Loucy (cell line): ENCODE results near the gene PLEKHG5.
"Not testable (repeated sequence)": the region's sequence is repeated elsewhere in the genome, so short reads cannot be mapped to it uniquely, and the experiment has no call there.

ENCODE experiments used
- H2AFZ ChIP-seq: fragments of 200-600 bp; sonication (generic); 2 replicates; pipeline ENCODE4 v1.6.0; 2016; ENCODE audit warnings: antibody characterized with exemption, mild to moderate bottlenecking, low read length, moderate library complexity
- H3F3A ChIP-seq: fragments of 200-600 bp; 2 replicates; pipeline ENCODE4 v1.6.0; 2016; ENCODE audit warnings: antibody characterized with exemption, low read depth, mild to moderate bottlenecking
- H3K27me3 ChIP-seq: fragments of 200-600 bp; sonication (generic); 2 replicates; pipeline ENCODE4 v1.6.1; 2014; ENCODE audit warnings: low read length, mild to moderate bottlenecking; ENCODE audit not compliant: insufficient read depth, poor library complexity, severe bottlenecking
- H3K36me3 ChIP-seq: fragments of 200-600 bp; sonication (generic); 2 replicates; pipeline ENCODE4 v1.6.1; 2016; ENCODE audit warnings: low read length; ENCODE audit not compliant: insufficient read depth
- H3K4me1 ChIP-seq: fragments of 200-600 bp; sonication (generic); 2 replicates; pipeline ENCODE4 v1.5.1; 2014; ENCODE audit warnings: low read length, mild to moderate bottlenecking; ENCODE audit not compliant: insufficient read depth, poor library complexity, severe bottlenecking
- H3K4me2 ChIP-seq: fragments of 200-600 bp; sonication (generic); 2 replicates; pipeline ENCODE4 v1.6.0; 2014; ENCODE audit warnings: antibody characterized with exemption, low read length, low read depth, mild to moderate bottlenecking; ENCODE audit not compliant: poor library complexity, severe bottlenecking
- H3K4me3 ChIP-seq: fragments of 200-600 bp; sonication (generic); 2 replicates; pipeline ENCODE4 v1.5.1; 2014; ENCODE audit warnings: low read length, mild to moderate bottlenecking, mixed read lengths; ENCODE audit not compliant: poor library complexity, severe bottlenecking
- H3K79me2 ChIP-seq: fragments of 200-600 bp; sonication (generic); 2 replicates; pipeline ENCODE4 v1.6.1; 2014; ENCODE audit warnings: low read length; ENCODE audit not compliant: insufficient read depth
- H3K9ac ChIP-seq: fragments of 200-600 bp; sonication (generic); 2 replicates; pipeline ENCODE4 v1.6.0; 2014; ENCODE audit warnings: mild to moderate bottlenecking, low read depth, low read length, moderate library complexity; ENCODE audit not compliant: poor library complexity, severe bottlenecking
- H3K9me2 ChIP-seq: fragments of 200-600 bp; sonication (generic); replicated peaks from 2 replicates; pipeline ENCODE4 v1.6.1; 2016; ENCODE audit warnings: low read depth, low read length, mixed read lengths
- H3K9me3 ChIP-seq: fragments of 200-600 bp; sonication (generic); 2 replicates; pipeline ENCODE4 v1.6.1; 2014; ENCODE audit warnings: mild to moderate bottlenecking, antibody characterized with exemption, low read length, low read depth; ENCODE audit not compliant: insufficient read depth
- H4K20me1 ChIP-seq: fragments of 200-600 bp; sonication (generic); 2 replicates; pipeline ENCODE4 v1.6.0; 2014; ENCODE audit warnings: antibody characterized with exemption, low read length, mild to moderate bottlenecking; ENCODE audit not compliant: insufficient read depth, poor library complexity, severe bottlenecking
- CTCF ChIP-seq: fragments of 200-600 bp; sonication (generic); conservative IDR thresholded peaks from 2 replicates; pipeline ENCODE4 v1.5.1; 2014; ENCODE audit warnings: mild to moderate bottlenecking, antibody characterized with exemption, low read length
- EZH2phosphoT487 ChIP-seq: fragments of 200-600 bp; IDR thresholded peaks from 2 replicates; pipeline ENCODE4 v1.6.1; 2018; ENCODE audit warnings: antibody characterized with exemption, mild to moderate bottlenecking, moderate library complexity, borderline replicate concordance

Gene PLEKHG5

GRCh38 chr1:6434186-6434585 is 57.3 kb downstream of the PLEKHG5 start:
- H3K4me1 ChIP-seq = no peaks in the 10 kb centered on the region
- no peaks in the 10 kb centered on the region for H3F3A ChIP-seq
- no peak overlapping the region for H3K4me2 ChIP-seq
- H3K4me3 ChIP-seq = no peak overlapping the region
- no peaks in the 10 kb centered on the region for H3K9me2 ChIP-seq
- no peaks in the 10 kb centered on the region for H3K79me2 ChIP-seq
- H4K20me1 ChIP-seq = no peaks in the 10 kb centered on the region
- H3K27me3 ChIP-seq = no peaks in the 10 kb centered on the region
- H3K9me3 ChIP-seq = no peaks in the 10 kb centered on the region
- no peak overlapping the region for H3K9ac ChIP-seq
- no peaks in the 10 kb centered on the region for H3K36me3 ChIP-seq
- no peak for TF ChIP-seq EZH2phosphoT487
- TF ChIP-seq CTCF = no peak
- no peak overlapping the region for H2AFZ ChIP-seq

GRCh38 chr1:6431645-6432579 is 59.6 kb downstream of the PLEKHG5 start:
- not testable (repeated sequence) for H3K4me3 ChIP-seq, H3K9me2 ChIP-seq, H3K27me3 ChIP-seq, H3K79me2 ChIP-seq, H3K36me3 ChIP-seq, H3K9ac ChIP-seq, H3F3A ChIP-seq, H3K9me3 ChIP-seq, H4K20me1 ChIP-seq, H2AFZ ChIP-seq, H3K4me1 ChIP-seq, H3K4me2 ChIP-seq

DNA sequence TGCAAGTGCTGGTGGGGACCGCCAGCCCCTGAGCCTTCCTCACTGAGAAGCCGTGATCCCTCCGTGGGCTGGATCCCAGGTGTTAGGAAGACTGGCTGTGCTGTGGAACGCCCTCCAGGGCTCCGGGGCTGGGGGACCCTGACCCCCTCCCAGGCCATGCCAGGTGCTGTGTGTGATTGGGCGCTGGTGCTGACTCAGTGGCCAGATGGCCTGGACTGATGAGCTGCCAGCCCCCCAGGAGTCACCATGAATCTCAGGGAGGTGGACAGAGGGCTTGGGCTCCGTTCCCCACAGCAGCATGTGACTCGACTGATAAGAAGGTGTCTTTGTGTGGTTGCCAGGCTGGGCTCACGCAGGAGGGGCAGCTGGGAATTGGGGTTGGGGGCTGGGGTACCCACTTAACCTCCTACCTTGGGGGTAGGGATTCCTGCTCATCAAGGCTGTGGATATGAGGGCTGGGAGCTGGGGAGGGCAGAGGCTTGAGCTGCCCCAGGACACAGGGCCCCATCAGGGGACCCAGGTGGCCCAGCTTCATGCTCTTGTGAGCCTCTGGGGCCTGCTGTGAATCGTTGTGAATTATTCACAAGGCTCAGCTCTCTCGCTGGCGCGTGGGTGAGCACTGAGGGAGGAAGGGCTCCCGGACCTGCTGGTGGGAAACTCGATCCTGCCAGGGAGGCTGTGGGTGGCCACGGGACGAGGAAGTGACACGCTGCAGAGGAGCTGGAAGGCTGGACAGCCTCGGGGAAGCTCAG is 61.6 kb downstream of the PLEKHG5 start:
- not testable (repeated sequence) for H3K4me3 ChIP-seq, H3K9me2 ChIP-seq, H3K27me3 ChIP-seq, H2AFZ ChIP-seq, H4K20me1 ChIP-seq, H3F3A ChIP-seq, H3K9ac ChIP-seq, H3K4me1 ChIP-seq, H3K79me2 ChIP-seq, H3K9me3 ChIP-seq, H3K36me3 ChIP-seq, H3K4me2 ChIP-seq

GRCh38 chr1:6428453-6428852 is 63.0 kb downstream of the PLEKHG5 start:
- not testable (repeated sequence) for H4K20me1 ChIP-seq, H3K4me2 ChIP-seq, H3K9me3 ChIP-seq, H3K27me3 ChIP-seq, H3K79me2 ChIP-seq, H3K36me3 ChIP-seq, H3F3A ChIP-seq, H3K9ac ChIP-seq, H3K9me2 ChIP-seq, H2AFZ ChIP-seq, H3K4me3 ChIP-seq, H3K4me1 ChIP-seq
